Endodermal cell (in vitro differentiated cells): ENCODE measurements around the gene CNOT1. TPM values are rescaled to one million over a fixed set of nuclear protein-coding genes. Genes with fewer than 3 reads are reported as not detected.

Experiments used
- DNase-seq: peaks from one replicate; pipeline ENCODE4 v3.0.0-alpha.2; 2017
- H3K27ac ChIP-seq: 2 replicates; pipeline ENCODE4 v1.5.1; 2013; ENCODE audit warnings: mild to moderate bottlenecking, low read depth, low read length, moderate library complexity
- H3K27me3 ChIP-seq: 2 replicates; pipeline ENCODE4 v1.6.1; 2013; ENCODE audit warnings: mild to moderate bottlenecking, low read length, moderate library complexity; ENCODE audit not compliant: insufficient read depth, control insufficient read depth, poor library complexity, severe bottlenecking
- H3K36me3 ChIP-seq: 2 replicates; pipeline ENCODE4 v1.7.0; 2013; ENCODE audit warnings: mild to moderate bottlenecking, low read length, moderate library complexity; ENCODE audit not compliant: control insufficient read depth, insufficient read depth
- H3K4me1 ChIP-seq: one replicate; pipeline ENCODE4 v1.7.0; 2013; ENCODE audit warnings: low read length; ENCODE audit not compliant: control insufficient read depth, insufficient read depth
- H3K4me3 ChIP-seq: 2 replicates; pipeline ENCODE4 v1.5.1; 2013; ENCODE audit warnings: mild to moderate bottlenecking, low read length, moderate library complexity
- H3K9ac ChIP-seq: 2 replicates; pipeline ENCODE4 v1.6.1; 2013; ENCODE audit warnings: mild to moderate bottlenecking, low read length, moderate library complexity; ENCODE audit not compliant: poor library complexity, severe bottlenecking; ENCODE audit errors: extremely low read depth
- H3K9me3 ChIP-seq: 2 replicates; pipeline ENCODE4 v1.6.1; 2013; ENCODE audit warnings: mild to moderate bottlenecking, low read length, moderate library complexity; ENCODE audit not compliant: control insufficient read depth
- H3K27ac Mint-ChIP-seq: 2 replicates; pipeline ENCODE4 v1.8.0; 2020; ENCODE audit warnings: mixed read lengths
- H3K27me3 Mint-ChIP-seq: 2 replicates; pipeline ENCODE4 v1.8.0; 2021; ENCODE audit warnings: mild to moderate bottlenecking, mixed read lengths; ENCODE audit not compliant: insufficient read depth
- H3K36me3 Mint-ChIP-seq: 2 replicates; pipeline ENCODE4 v1.8.0; 2020; ENCODE audit warnings: low read depth, mixed read lengths
- H3K4me1 Mint-ChIP-seq: 2 replicates; pipeline ENCODE4 v1.8.0; 2020; ENCODE audit warnings: mixed read lengths
- H3K4me3 Mint-ChIP-seq: 2 replicates; pipeline ENCODE4 v1.8.0; 2020; ENCODE audit warnings: mild to moderate bottlenecking, moderate library complexity, mixed read lengths
- H3K9me3 Mint-ChIP-seq: 2 replicates; pipeline ENCODE4 v1.8.0; 2020; ENCODE audit warnings: mild to moderate bottlenecking, mixed read lengths
- WGBS, 2 experiments: methylation state at CpG; one replicate each; pipeline versions ENCODE4 v1.1.5 to v1.1.7; 2013; ENCODE audit warnings: missing lambda C conversion rate in 2 of 2, mixed read lengths in 1 of 2; ENCODE audit not compliant: insufficient coverage in 1 of 2, insufficient read length in 1 of 2; 5-methylcytosine and 5-hydroxymethylcytosine counted together
- total RNA-seq, 2 donors: library from RNA; stranded (reverse); fragmentation: NEBNext Ultra II Directional in 1 of 2; extraction: Animal tissue kit (Norgen Biotek cat#: 25700) in 1 of 2; gene quantifications; 2 replicates in 1 of 2; 3 replicates in 1 of 2; pipeline ENCODE4 v1.2.1, GENCODE V29; 2021
- TF ChIP-seq, protein P1 (sequence below): fragments of 200-600 bp; sonication (generic); conservative IDR thresholded peaks from 2 replicates; pipeline ENCODE4 v1.5.0; 2021; ENCODE audit warnings: antibody characterized with exemption, mild to moderate bottlenecking

The CNOT1 gene
- total RNA-seq, 2 donors from 2014 or later, result 253 to 263 TPM

DNA sequence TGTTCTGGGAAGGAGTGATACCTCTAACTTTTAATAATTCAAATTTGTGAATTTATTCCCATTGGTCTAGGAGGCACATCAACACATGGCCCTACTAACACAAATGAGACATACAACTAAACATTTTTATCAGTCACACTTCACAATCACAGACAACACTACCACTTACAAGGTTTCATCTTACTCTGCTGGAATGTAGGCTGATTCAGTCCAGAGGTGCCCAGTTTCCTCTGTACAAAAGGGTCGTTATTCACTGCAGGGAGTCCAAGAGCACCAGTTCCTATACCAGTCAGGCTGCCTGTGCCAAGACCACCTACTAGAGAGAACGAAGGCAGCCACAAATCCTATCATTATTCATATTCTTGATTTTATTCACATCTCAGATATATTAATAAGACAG, 72.9 kb downstream of the CNOT1 start:
- H3K36me3 ChIP-seq, result peaks cover 94% of the 10 kb centered on the region
- 84 to 88% methylated on average over 1 to 2 of the region's 2 CpGs for WGBS, 2 experiments

DNA sequence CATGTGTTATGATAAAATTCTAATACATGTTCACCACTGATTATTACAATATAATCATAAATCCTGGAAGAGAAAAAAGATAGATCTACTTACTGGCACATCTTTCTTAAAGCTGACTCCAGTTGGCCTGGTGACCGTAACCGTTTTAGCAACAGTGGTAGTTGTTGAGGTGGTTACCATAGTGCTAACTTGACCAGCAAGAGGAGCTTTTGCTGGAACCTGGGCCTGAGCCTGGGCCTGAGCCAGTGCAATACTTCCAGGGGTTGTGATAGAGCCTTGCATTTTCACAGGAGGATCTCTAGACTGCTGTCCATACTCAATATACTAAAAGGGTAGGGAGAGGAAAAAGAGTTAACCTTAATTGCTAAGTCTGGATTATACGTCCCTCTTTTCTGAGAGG, 78.1 kb downstream of the CNOT1 start:
- no peak overlapping the region for H3K4me3 ChIP-seq
- H3K4me1 ChIP-seq, result no peaks in the 10 kb centered on the region
- 94 to 100% methylated on average over 3 of the region's 3 CpGs for WGBS, 2 experiments
- no peaks in the 10 kb centered on the region for H3K9me3 ChIP-seq
- no peaks in the 10 kb centered on the region for H3K9me3 Mint-ChIP-seq
- no peaks in the 10 kb centered on the region for H3K27me3 ChIP-seq
- no peak overlapping the region for H3K9ac ChIP-seq
- H3K27ac ChIP-seq, result no peak overlapping the region
- TF ChIP-seq, protein P1, sequence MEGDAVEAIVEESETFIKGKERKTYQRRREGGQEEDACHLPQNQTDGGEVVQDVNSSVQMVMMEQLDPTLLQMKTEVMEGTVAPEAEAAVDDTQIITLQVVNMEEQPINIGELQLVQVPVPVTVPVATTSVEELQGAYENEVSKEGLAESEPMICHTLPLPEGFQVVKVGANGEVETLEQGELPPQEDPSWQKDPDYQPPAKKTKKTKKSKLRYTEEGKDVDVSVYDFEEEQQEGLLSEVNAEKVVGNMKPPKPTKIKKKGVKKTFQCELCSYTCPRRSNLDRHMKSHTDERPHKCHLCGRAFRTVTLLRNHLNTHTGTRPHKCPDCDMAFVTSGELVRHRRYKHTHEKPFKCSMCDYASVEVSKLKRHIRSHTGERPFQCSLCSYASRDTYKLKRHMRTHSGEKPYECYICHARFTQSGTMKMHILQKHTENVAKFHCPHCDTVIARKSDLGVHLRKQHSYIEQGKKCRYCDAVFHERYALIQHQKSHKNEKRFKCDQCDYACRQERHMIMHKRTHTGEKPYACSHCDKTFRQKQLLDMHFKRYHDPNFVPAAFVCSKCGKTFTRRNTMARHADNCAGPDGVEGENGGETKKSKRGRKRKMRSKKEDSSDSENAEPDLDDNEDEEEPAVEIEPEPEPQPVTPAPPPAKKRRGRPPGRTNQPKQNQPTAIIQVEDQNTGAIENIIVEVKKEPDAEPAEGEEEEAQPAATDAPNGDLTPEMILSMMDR, result no peak
- H3K27ac Mint-ChIP-seq, result no peak overlapping the region
- H3K36me3 Mint-ChIP-seq, result peaks cover 83% of the 10 kb centered on the region
- no peak for DNase-seq
- no peaks in the 10 kb centered on the region for H3K27me3 Mint-ChIP-seq
- H3K4me3 Mint-ChIP-seq, result no peak overlapping the region
- H3K36me3 ChIP-seq, result peaks cover 93% of the 10 kb centered on the region
- H3K4me1 Mint-ChIP-seq, result no peaks in the 10 kb centered on the region

More for the DNA sequence above, 72.9 kb downstream of the CNOT1 start:
- Mint-ChIP-seq H3K9me3 (no peaks in the 10 kb centered on the region), H3K27ac (no peak overlapping the region), H3K4me1 (no peaks in the 10 kb centered on the region), H3K4me3 (no peak overlapping the region), H3K36me3 (peaks cover 63% of the 10 kb centered on the region), H3K27me3 (no peaks in the 10 kb centered on the region)
- TF ChIP-seq, protein P1, result no peak
- H3K27ac ChIP-seq, result no peak overlapping the region
- no peak overlapping the region for H3K4me3 ChIP-seq
- H3K9ac ChIP-seq, result no peak overlapping the region
- no peaks in the 10 kb centered on the region for H3K9me3 ChIP-seq
- DNase-seq, result no peak
- H3K4me1 ChIP-seq, result no peaks in the 10 kb centered on the region
- H3K27me3 ChIP-seq, result no peaks in the 10 kb centered on the region

DNA sequence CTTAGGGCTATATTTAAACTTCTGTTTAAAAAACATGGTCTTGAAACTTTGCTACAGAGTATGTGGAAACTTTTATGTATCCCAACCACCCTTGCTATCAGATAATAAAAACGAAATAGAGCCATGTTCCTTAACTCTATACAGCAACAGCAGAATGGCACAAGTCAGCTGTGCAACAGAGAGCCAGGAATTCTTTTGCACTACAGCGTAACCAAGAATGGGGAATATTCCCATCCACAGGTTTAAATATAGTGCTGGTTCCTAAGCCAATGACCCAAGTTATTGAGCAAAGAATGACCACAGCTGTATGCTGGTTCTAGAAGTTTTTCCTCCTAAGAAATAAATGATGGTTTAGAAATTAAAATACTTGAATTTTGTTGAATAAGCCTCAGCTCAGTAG, 81.2 kb downstream of the CNOT1 start:
- Mint-ChIP-seq H3K27ac (peak overlapping the region; percentile 21), H3K9me3 (no peaks in the 10 kb centered on the region), H3K27me3 (no peaks in the 10 kb centered on the region), H3K4me3 (no peak overlapping the region), H3K36me3 (peaks cover 87% of the 10 kb centered on the region), H3K4me1 (no peaks in the 10 kb centered on the region)
- no peak for DNase-seq
- WGBS, 2 experiments, result 87 to 100% methylated on average over 1 to 2 of the region's 2 CpGs
- Histone ChIP-seq H3K27ac (no peak overlapping the region), H3K4me1 (no peaks in the 10 kb centered on the region), H3K27me3 (no peaks in the 10 kb centered on the region), H3K36me3 (peaks cover 95% of the 10 kb centered on the region), H3K9ac (no peak overlapping the region), H3K9me3 (no peaks in the 10 kb centered on the region), H3K4me3 (no peak overlapping the region)
- TF ChIP-seq, protein P1, result no peak
